ENCODE data around the gene NMRAL1.

The NMRAL1 gene

DNA sequence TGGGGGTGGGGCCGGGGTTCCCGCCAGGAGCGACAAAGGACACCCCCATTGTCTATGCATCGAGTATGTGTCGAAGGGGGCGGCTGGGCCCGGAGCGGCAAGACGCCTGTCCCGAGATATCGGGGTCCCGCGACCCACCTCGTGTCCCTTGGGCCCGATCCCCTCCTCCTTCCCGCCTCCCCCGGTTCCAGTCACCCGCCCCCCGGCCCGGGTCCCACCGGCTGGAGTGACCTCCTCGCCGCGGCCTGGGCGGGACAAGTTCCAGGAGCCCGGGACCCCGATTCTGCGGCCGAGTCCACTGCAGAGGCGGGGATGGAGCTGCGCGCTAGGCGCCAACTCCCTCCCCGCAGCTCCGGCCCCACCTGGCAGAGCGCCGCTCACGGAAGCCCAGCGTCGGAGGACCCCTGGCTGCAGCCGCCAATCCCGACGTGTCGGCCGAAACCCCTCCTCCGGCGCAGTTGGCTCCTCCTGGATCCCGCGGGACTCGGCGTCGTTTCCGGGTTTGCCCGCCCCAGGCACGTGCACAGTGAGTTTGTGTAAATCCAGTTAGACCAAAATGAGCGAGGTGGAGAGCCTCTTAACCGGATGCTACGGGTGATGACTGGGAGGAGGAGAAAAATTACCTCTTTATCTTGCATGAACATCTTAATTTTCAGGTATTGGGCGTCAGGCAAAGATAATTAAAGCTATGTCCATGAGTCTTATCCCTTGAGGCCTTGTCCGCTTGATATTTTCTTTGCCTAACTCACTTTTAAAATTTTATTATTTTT, at the start of gene NMRAL1:
Gene NMRAL1, minus strand, starts transcription at position 434 of the 770 bp plus-strand sequence. CDS start 493 bp downstream, outside the sequence.
- DNase-seq, result peak; percentile 81

- no peak for DNase-seq
Observed at GRCh38 chr16:4523686-4524085, 49.3 kb upstream of the NMRAL1 start.

GRCh38 chr16:4522051-4522581, 47.7 kb upstream of the NMRAL1 start:
- DNase-seq, result no peak

- DNase-seq, result no peak
Observed at GRCh38 chr16:4520913-4521312, 46.5 kb upstream of the NMRAL1 start.

GRCh38 chr16:4519274-4520058, 45.0 kb upstream of the NMRAL1 start:
- DNase-seq, result no peak

DNA sequence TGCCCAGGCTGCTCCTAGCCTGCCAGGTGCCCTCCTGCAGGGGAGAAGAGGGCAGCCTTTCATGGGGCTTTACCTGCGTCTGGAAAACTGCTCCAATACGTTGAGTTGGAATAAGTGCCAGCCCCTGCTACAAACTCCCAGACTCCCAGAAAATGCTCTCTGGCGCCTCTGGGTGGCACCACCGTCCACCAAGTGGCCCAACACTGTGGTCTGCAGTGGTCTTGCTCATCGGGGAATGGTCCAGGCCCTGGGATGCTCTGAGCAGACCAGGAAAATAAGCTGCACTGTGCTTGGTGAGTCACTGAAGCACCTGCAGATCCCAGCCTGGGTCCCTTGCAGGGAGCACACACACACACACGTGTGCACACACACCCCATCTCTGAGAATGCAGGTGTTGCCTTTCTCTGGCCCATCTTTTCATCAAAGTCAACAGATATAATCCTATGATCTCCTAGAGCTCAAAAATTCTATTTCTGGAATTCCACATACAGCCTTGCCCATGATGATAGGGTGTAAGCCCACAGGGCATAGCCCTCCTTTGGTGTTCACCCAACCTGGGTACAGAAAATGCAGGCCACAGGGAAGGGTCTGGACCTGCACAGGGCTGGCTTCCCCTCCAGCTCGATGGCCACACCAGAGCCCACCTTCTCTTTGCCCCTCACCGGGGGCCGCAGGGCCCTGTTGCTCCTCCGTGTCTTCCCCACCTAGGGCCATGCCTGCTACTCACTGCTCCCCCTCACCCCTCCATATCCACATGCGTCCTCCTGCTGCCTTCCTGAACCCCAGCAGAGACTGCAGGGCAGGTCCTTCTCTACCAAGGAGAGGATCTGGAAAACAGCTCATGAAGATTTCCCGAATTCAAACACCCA, 43.6 kb upstream of the NMRAL1 start:
- no peak for DNase-seq

DNA sequence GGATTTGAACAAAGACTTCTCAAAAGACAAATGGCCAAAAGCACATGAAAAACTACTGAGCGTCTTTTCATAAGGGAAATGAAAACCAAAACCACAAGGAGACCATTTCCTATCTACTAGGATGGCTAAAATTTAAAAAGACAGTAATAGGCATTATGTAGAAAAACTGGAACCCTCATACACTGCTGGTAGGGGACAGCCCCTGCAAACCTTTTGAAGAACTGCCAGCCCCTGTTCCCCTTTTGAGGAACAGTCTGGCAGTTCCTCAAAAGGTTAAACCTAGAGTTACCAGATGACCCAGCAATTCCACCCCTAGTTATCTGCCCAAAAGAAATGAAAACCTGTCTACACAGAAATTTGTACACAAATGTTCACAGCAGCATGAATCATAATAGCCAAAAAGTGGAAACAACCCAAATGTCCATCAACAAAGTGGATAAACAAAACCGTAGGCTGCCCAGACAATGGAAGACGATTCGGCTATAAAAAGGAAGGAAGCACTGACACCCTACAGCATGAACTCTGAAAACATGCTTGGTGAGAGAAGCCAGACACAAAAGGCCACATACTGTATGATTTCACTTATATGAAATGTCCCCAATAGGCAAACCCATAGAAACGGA, 41.3 kb upstream of the NMRAL1 start:
- DNase-seq, result no peak

DNA sequence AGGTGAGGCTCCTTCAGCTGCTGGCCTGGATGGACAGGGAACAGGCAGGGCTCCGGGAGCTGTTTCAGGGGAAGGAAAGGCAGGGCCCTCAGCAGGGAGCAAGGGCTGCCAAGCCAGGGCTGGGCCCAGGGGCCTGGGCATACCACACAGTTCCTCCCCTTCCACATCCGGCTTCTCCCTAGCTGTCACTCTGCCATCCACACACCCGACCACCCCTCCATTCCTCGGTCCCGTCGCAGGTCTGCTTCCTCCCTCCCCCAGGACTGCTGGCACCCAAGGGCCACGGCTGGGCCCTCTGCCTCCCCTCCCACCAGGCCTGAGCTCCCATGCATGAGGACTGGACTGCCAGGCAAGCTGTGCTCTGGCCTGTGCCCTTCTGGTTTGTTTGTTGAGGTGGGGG, 40.2 kb upstream of the NMRAL1 start:
- DNase-seq, result no peak

- no peak for DNase-seq
Observed at GRCh38 chr16:4513881-4514280, 39.5 kb upstream of the NMRAL1 start.

- no peak for DNase-seq
Observed at GRCh38 chr16:4513086-4513860, 38.8 kb upstream of the NMRAL1 start.

DNA sequence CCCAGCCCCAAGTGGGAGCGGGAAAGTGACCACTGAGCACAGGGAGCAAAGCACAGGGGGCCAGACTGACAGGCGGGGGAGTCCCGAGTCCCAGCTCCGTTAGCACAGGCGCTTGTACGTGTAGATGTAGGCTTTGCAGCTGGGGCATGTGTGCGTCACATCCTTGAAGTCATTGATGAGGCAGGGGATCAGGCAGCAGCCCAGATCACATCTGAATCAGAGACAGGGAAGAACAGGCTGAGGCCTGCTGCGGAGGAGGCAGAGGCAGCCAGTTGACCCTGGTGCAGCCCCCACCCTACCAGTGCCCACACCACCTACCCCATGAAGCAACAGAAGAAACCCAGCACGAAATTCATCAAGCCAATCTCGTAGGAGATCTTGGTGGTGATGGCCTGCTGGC, 38.0 kb upstream of the NMRAL1 start:
- no peak for DNase-seq

DNA sequence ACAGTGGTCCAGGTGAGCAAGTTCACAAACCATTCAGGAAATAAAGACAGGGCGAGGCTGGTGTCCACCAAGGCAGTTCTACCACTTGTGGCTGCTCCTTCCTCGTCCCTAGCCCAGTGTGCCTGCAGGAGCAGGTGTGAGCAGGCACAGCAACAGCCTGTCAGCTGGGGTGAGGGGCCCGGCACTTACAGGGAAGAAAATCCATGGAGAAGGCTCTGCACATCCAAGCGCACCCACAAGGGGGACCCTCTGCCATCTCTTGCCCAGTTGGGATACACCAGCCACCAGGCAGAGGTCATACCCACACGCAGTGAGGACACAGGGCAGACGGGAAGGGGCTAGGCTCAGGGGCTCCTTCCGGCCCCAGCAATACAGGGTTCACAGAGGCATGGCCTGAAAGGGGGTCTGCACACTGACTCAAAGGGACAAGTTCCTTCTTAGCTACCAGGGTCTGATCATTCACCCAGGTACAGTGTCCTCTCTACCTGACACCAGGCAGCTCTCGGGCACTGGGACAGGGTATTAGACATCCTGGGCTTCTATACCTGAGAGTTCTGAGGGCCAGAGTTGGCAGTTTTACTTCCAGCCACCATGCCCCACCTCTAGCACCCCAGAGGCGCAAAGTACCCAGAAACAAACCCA, 37.1 kb upstream of the NMRAL1 start:
- DNase-seq, result no peak

- no peak for DNase-seq
Observed at GRCh38 chr16:4510747-4511426, 36.5 kb upstream of the NMRAL1 start.

GRCh38 chr16:4510131-4510530, 35.7 kb upstream of the NMRAL1 start:
- DNase-seq, result no peak

DNA sequence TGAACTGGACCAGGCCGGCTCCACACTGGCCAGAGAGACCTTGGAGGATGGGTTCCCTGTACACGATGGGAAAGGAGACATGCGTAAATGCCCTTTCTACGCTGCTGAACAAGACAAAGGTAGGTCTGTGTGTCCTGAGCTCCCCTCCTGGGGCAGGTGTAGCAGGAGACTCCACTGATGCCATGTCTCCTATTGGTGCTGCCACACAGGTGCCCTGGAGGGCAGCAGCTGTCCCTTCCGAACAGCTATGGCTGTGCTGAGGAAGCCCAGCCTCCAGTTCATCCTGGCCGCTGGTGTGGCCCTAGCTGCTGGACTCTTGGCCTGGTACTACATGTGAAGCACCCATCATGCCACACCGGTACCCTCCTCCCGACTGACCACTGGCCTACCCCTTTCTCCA, 35.0 kb upstream of the NMRAL1 start:
- no peak for DNase-seq

GRCh38 chr16:4508806-4509205, 34.4 kb upstream of the NMRAL1 start:
- DNase-seq, result no peak

DNA sequence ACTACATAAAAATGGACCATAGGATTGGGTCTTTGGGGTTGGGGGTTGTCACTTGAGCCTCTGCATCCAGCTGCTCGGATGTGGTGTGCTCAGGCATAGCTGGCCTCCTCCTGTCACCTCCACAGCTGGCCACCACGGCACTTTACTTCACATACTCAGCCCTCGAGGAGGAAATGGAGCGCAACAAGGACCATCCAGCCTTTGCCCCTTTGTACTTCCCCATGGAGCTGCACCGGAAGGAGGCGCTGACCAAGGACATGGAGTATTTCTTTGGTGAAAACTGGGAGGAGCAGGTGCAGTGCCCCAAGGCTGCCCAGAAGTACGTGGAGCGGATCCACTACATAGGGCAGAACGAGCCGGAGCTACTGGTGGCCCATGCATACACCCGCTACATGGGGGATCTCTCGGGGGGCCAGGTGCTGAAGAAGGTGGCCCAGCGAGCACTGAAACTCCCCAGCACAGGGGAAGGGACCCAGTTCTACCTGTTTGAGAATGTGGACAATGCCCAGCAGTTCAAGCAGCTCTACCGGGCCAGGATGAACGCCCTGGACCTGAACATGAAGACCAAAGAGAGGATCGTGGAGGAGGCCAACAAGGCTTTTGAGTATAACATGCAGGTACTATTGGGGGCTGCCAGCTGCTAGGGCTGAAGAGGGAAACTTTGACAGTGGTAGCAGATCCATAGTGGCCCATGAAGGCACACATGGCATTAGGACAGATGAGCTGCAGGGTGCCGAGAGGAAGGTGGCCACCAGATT, 33.3 kb upstream of the NMRAL1 start:
- peak; percentile 71 for DNase-seq

DNA sequence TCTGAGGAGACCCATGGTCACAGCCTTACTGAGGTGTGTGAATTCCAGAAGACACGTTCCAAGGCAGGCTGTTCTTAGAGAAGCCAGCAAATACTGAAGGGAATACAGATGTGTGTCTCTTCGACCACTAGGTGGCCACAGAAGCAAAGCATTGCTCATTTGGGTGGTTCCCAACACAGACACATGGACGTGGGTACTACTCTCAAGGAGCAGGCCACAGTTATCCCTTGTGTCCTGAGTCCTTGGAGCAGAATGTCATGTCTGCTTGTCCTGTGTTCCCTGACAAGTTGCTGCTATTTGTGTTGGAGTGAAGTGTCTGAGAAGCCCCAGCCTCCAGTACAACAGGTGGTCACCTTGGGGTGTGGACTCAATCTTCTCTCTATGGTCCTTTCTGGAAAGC, 32.0 kb upstream of the NMRAL1 start:
- DNase-seq, result no peak

DNA sequence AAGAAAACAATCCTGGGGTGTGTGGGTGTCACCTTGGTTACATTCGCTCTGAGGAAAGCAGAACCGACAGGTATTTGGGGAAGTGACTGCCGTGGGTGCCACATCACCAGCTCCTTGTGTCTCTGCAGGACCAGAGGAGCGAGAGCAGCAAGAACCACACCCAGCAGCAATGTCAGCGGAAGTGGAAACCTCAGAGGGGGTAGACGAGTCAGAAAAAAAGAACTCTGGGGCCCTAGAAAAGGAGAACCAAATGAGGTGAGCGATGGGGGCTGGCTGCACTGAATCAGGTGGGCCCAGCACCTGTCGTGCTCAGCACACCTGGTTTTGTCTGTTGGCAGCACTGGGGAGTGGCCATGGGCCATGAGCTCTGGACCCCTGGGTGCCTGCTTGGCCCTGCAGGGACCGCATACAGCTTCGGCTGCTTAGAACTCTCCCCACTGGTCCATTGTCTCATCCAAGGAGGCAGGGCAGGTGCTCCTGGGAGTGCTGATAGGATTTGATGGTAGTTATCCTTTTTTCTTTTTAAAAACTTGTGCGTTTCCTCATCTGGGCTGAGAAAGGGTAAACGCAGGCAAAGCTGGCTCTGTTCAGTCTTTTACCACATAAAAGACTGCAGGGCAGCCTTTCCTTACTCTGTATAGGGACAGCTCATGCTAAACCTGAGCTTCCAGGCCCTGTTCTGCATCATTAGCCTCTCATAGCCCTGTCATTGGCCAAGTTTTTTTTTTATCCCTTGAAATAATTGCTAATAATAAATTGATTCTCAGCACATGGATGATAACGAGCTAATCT, 31.1 kb upstream of the NMRAL1 start:
- DNase-seq, result no peak
